Chondrocyte (in vitro differentiated cells): ENCODE data around the gene PCNA. TPM values are rescaled to one million over a fixed set of nuclear protein-coding genes. Genes with fewer than 3 reads are reported as not detected.

Experiments used
- DNase-seq: peaks from one replicate; pipeline ENCODE4 v3.0.0; 2021; ENCODE audit warnings: mixed read lengths, low spot score
- H3K27ac Mint-ChIP-seq: one replicate; pipeline ENCODE4 v1.8.0; 2021; ENCODE audit warnings: mild to moderate bottlenecking, moderate library complexity, mixed read lengths; ENCODE audit not compliant: unreplicated experiment
- H3K27me3 Mint-ChIP-seq: 2 replicates; pipeline ENCODE4 v1.8.0; 2021; ENCODE audit warnings: low read depth, mixed read lengths
- H3K36me3 Mint-ChIP-seq: 2 replicates; pipeline ENCODE4 v1.8.0; 2021; ENCODE audit warnings: low read depth, mixed read lengths
- H3K4me1 Mint-ChIP-seq: 2 replicates; pipeline ENCODE4 v1.8.0; 2021; ENCODE audit warnings: low read depth, mild to moderate bottlenecking, mixed read lengths
- H3K4me3 Mint-ChIP-seq: one replicate; pipeline ENCODE4 v1.8.0; 2021; ENCODE audit warnings: mild to moderate bottlenecking, moderate library complexity, mixed read lengths; ENCODE audit not compliant: unreplicated experiment
- H3K9me3 Mint-ChIP-seq: 2 replicates; pipeline ENCODE4 v1.8.0; 2021; ENCODE audit warnings: low read depth, mixed read lengths
- total RNA-seq: library from RNA; stranded (reverse); gene quantifications from 3 replicates; pipeline ENCODE4 v1.2.1, GENCODE V29; 2021
- TF ChIP-seq, protein P1 (sequence below): fragments of 200-600 bp; sonication (generic); IDR thresholded peaks from 2 replicates; pipeline ENCODE4 v1.5.0; 2021; ENCODE audit warnings: antibody characterized with exemption, mild to moderate bottlenecking, moderate library complexity

The PCNA gene
- total RNA-seq, 1 donor from 2014 or later = 46.3 TPM

- H3K36me3 Mint-ChIP-seq = peaks cover 5% of the 10 kb centered on the region
- H3K9me3 Mint-ChIP-seq = no peaks in the 10 kb centered on the region
- H3K27ac Mint-ChIP-seq = peak overlapping the region; percentile 98
- DNase-seq = no peak
- no peaks in the 10 kb centered on the region for H3K27me3 Mint-ChIP-seq
- H3K4me1 Mint-ChIP-seq = peaks cover 28% of the 10 kb centered on the region
- TF ChIP-seq, protein P1, sequence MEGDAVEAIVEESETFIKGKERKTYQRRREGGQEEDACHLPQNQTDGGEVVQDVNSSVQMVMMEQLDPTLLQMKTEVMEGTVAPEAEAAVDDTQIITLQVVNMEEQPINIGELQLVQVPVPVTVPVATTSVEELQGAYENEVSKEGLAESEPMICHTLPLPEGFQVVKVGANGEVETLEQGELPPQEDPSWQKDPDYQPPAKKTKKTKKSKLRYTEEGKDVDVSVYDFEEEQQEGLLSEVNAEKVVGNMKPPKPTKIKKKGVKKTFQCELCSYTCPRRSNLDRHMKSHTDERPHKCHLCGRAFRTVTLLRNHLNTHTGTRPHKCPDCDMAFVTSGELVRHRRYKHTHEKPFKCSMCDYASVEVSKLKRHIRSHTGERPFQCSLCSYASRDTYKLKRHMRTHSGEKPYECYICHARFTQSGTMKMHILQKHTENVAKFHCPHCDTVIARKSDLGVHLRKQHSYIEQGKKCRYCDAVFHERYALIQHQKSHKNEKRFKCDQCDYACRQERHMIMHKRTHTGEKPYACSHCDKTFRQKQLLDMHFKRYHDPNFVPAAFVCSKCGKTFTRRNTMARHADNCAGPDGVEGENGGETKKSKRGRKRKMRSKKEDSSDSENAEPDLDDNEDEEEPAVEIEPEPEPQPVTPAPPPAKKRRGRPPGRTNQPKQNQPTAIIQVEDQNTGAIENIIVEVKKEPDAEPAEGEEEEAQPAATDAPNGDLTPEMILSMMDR = no peak
- peak overlapping the region; percentile 85 for H3K4me3 Mint-ChIP-seq
Observed at GRCh38 chr20:5120185-5120476, 373 bp upstream of the PCNA start.

- TF ChIP-seq, protein P1 = no peak
- Mint-ChIP-seq H3K27ac (peak overlapping the region; percentile 61), H3K36me3 (peaks cover 6% of the 10 kb centered on the region), H3K9me3 (no peaks in the 10 kb centered on the region), H3K27me3 (no peaks in the 10 kb centered on the region), H3K4me3 (peak overlapping the region; percentile 85), H3K4me1 (peaks cover 28% of the 10 kb centered on the region)
- DNase-seq = no peak
Observed at GRCh38 chr20:5119143-5119434, 669 bp downstream of the PCNA start.

DNA sequence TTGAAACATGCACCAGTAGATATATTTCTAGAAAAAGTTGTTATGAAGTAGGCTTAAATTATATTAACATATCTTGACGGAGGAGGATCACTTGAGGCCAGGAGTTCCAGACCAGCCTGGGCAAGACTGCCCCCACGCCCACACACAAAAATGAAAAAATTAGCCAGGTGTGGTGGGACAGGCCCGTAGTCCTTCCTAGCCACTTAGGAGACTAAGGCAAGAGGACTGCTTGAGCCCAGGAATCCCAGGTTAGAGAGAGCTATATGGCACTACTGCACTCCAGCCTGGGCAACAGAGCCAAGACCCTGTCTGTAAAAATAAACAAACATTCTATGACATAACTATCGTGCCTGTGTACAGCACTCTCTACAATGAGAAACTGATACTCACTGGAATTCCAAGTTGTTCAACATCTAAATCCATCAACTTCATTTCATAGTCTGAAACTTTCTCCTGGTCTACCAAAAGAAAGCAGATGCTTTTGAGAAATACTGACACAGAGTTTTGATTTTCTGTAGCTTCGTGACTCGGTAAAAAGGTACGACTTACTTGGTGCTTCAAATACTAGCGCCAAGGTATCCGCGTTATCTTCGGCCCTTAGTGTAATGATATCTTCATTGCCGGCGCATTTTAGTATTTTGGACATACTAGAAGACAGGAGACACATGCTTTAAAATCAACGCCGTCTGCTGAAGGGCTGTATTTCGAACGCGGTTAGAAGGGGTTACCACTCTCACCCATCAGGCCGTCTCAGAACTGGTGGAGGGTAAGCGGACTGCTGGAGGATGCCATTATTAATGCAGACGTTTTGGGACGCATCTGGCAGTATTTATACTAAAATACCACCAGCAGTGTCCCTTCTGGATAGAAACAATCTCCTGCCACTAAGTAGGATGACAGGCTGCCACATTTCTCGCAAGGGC, 1.3 kb downstream of the PCNA start:
- Mint-ChIP-seq H3K36me3 (peaks cover 6% of the 10 kb centered on the region), H3K4me1 (peaks cover 32% of the 10 kb centered on the region), H3K4me3 (peak overlapping the region; percentile 85), H3K9me3 (no peaks in the 10 kb centered on the region), H3K27me3 (no peaks in the 10 kb centered on the region), H3K27ac (peak overlapping the region; percentile 61)
- TF ChIP-seq, protein P1 = no peak
- DNase-seq = no peak

GRCh38 chr20:5116875-5117274, 2.9 kb downstream of the PCNA start:
- no peaks in the 10 kb centered on the region for H3K27me3 Mint-ChIP-seq
- TF ChIP-seq, protein P1 = no peak
- no peak overlapping the region for H3K4me3 Mint-ChIP-seq
- H3K9me3 Mint-ChIP-seq = no peaks in the 10 kb centered on the region
- H3K27ac Mint-ChIP-seq = no peak overlapping the region
- DNase-seq = no peak
- peaks cover 41% of the 10 kb centered on the region for H3K4me1 Mint-ChIP-seq
- H3K36me3 Mint-ChIP-seq = peaks cover 6% of the 10 kb centered on the region

GRCh38 chr20:5114403-5114802, 5.4 kb downstream of the PCNA start:
- Mint-ChIP-seq H3K36me3 (peaks cover 9% of the 10 kb centered on the region), H3K4me3 (no peak overlapping the region), H3K4me1 (peaks cover 35% of the 10 kb centered on the region), H3K27me3 (no peaks in the 10 kb centered on the region), H3K27ac (no peak overlapping the region), H3K9me3 (no peaks in the 10 kb centered on the region)
- no peak for DNase-seq
- TF ChIP-seq, protein P1 = no peak
